K562 (cell line): ENCODE results near the gene FAM110D. TPM values are rescaled to one million over a fixed set of nuclear protein-coding genes. Genes with fewer than 3 reads are reported as not detected.

Source experiments
- ARID2 ChIP-seq: fragments of 450-650 bp; IDR thresholded peaks from 2 replicates; pipeline ENCODE4 v1.6.1; 2017; ENCODE audit warnings: antibody characterized with exemption, mild to moderate bottlenecking
- ASH1L ChIP-seq: fragments of 450-650 bp; IDR thresholded peaks from 2 replicates; pipeline ENCODE4 v1.6.1; 2018; ENCODE audit warnings: borderline replicate concordance, mild to moderate bottlenecking, low read depth; ENCODE audit not compliant: partially characterized antibody
- BRD9 ChIP-seq: fragments of 450-650 bp; IDR thresholded peaks from 2 replicates; pipeline ENCODE4 v1.6.1; 2018; ENCODE audit warnings: low read depth; ENCODE audit not compliant: partially characterized antibody
- CTBP1 ChIP-seq: fragments of 450-650 bp; IDR thresholded peaks from 2 replicates; pipeline ENCODE4 v1.6.1; 2016; ENCODE audit warnings: borderline replicate concordance
- DMBX1 ChIP-seq: fragments of 250-450 bp; sonication (Bioruptor Pico); IDR thresholded peaks from 2 replicates; pipeline ENCODE4 v1.8.0; 2022; ENCODE audit warnings: inconsistent platforms, mild to moderate bottlenecking, moderate library complexity, borderline replicate concordance
- EP400 ChIP-seq: fragments of 450-650 bp; IDR thresholded peaks from 2 replicates; pipeline ENCODE4 v1.6.1; 2017; ENCODE audit warnings: antibody characterized with exemption, mild to moderate bottlenecking, moderate library complexity
- ETV5 ChIP-seq: sonication (generic); formaldehyde crosslinking; IDR thresholded peaks from 2 replicates; pipeline ENCODE4 v1.4.0; 2020; ENCODE audit warnings: low read depth, mild to moderate bottlenecking, missing genetic modification reagents
- FOS ChIP-seq: IDR thresholded peaks from 3 replicates; pipeline ENCODE4 v1.6.1; 2011; ENCODE audit not compliant: insufficient read length; ENCODE audit errors: extremely low read depth
- FOXM1 ChIP-seq, 2 experiments: fragments of 450-650 bp in 1 of 2; sonication (generic) in 1 of 2; formaldehyde crosslinking in 1 of 2; IDR thresholded peaks; 2 replicates each; pipeline versions ENCODE4 v1.6.1 to v1.9.0; 2017 to 2022; ENCODE audit warnings: low read depth in 2 of 2, mild to moderate bottlenecking in 2 of 2, missing genetic modification reagents in 1 of 2, moderate library complexity in 1 of 2
- HDGF ChIP-seq: fragments of 450-650 bp; IDR thresholded peaks from 2 replicates; pipeline ENCODE4 v1.6.1; 2016
- KLF16 ChIP-seq: IDR thresholded peaks from 2 replicates; pipeline ENCODE4 v1.6.1; 2016; ENCODE audit warnings: antibody characterized with exemption
- MITF ChIP-seq: IDR thresholded peaks from 2 replicates; pipeline ENCODE4 v1.6.1; 2014; ENCODE audit warnings: antibody characterized with exemption
- MTA2 ChIP-seq: fragments of 450-650 bp; IDR thresholded peaks from 2 replicates; pipeline ENCODE4 v1.6.1; 2016; ENCODE audit warnings: low read depth
- NBN ChIP-seq: fragments of 450-650 bp; IDR thresholded peaks from 2 replicates; pipeline ENCODE4 v1.6.1; 2016; ENCODE audit warnings: low read depth, mild to moderate bottlenecking
- NR1H2 ChIP-seq: sonication (generic); formaldehyde crosslinking; IDR thresholded peaks from 2 replicates; pipeline ENCODE4 v1.4.0; 2020; ENCODE audit warnings: mild to moderate bottlenecking, missing genetic modification reagents
- SP1 ChIP-seq: sonication (generic); formaldehyde crosslinking; IDR thresholded peaks from 2 replicates; pipeline ENCODE4 v1.8.1; 2022; ENCODE audit warnings: mild to moderate bottlenecking, missing genetic modification reagents
- TCF3 ChIP-seq: sonication (generic); formaldehyde crosslinking; IDR thresholded peaks from 2 replicates; pipeline ENCODE4 v1.4.0; 2020; ENCODE audit warnings: mild to moderate bottlenecking, missing genetic modification reagents
- TEAD1 ChIP-seq, 2 experiments: fragments of 450-650 bp in 1 of 2; sonication (generic) in 1 of 2; formaldehyde crosslinking; IDR thresholded peaks; 2 replicates each; pipeline versions ENCODE4 v1.4.0 to v1.8.0; 2020 to 2022; ENCODE audit warnings: mild to moderate bottlenecking in 2 of 2, missing genetic modification reagents in 1 of 2
- TGIF2 ChIP-seq: sonication (generic); formaldehyde crosslinking; IDR thresholded peaks from 2 replicates; pipeline ENCODE4 v1.8.1; 2022; ENCODE audit warnings: mild to moderate bottlenecking, missing genetic modification reagents, moderate library complexity
- TOE1 ChIP-seq, 2 experiments: fragments of 450-650 bp in 1 of 2; sonication (generic) in 1 of 2; formaldehyde crosslinking in 1 of 2; IDR thresholded peaks; 2 replicates each; pipeline versions ENCODE4 v1.7.1 to v1.8.0; 2016 to 2022; ENCODE audit warnings: borderline replicate concordance in 2 of 2, mild to moderate bottlenecking in 2 of 2, antibody characterized with exemption in 1 of 2, inconsistent platforms in 1 of 2, low read depth in 1 of 2, missing genetic modification reagents in 1 of 2, moderate library complexity in 1 of 2
- ZNF584 ChIP-seq: fragments of 200-800 bp; sonication (Bioruptor generic); IDR thresholded peaks from 2 replicates; pipeline ENCODE4 v1.6.1; 2016; ENCODE audit warnings: low read depth, mild to moderate bottlenecking, missing genetic modification characterization, missing compliant biosample characterization
- polyA plus RNA-seq, 8 experiments: library from polyadenylated mRNA; depleted of rRNA in 4 of 8; stranded (reverse) in 5 of 8; unstranded in 3 of 8; fragments of >200 nt; fragmentation: Nextera tagmentation in 2 of 8; fragmentation: Illumina TruSeq in 1 of 8; extraction: Ambion mirVana in 2 of 8; extraction: Trizol in 1 of 8; gene quantifications; 2 replicates each; pipeline versions ENCODE4 v1.2.1 to v1.2.3, GENCODE V29; 2011 to 2014; ENCODE audit warnings: inconsistent platforms in 1 of 8, missing spikeins in 1 of 8
- total RNA-seq, 7 experiments: library from RNA; depleted of rRNA in 6 of 7; stranded (reverse); fragments of >200 nt in 6 of 7; fragmentation: Illumina TruSeq in 2 of 7; extraction: Trizol in 2 of 7; gene quantifications; 2 replicates each; pipeline versions ENCODE4 v1.2.1 to v1.2.3, GENCODE V29; 2011 to 2021; ENCODE audit warnings: low replicate concordance in 1 of 7
- TF ChIP-seq, protein P1 (sequence below): fragments of 450-650 bp; IDR thresholded peaks from 2 replicates; pipeline ENCODE4 v1.6.1; 2018; ENCODE audit not compliant: partially characterized antibody

Gene FAM110D
- total and polyA plus RNA-seq, 9 of the 15 experiments (the other 6 are each of a cell fraction or from before 2014, with no cell fraction given) = 0.04 to 1.1 (median 0.33) TPM

GRCh38 chr1:26145041-26145959 is 13.6 kb upstream of the FAM110D start (continued):
- TF ChIP-seq NR1H2 (CRISPR knock-in tag) = 0 out of 2 replicates have a peak, but pooled peaks have one; percentile 74
- peak; percentile 30; the same call in 1 of the 2 replicates for TF ChIP-seq TOE1 (IDR thresholded peaks at IDR 0.05; ENCODE audit: borderline replicate concordance)
- TF ChIP-seq TOE1 (CRISPR knock-in tag; IDR thresholded peaks at IDR 0.05; ENCODE audit: borderline replicate concordance, low read depth) = no peak
- TF ChIP-seq DMBX1 (CRISPR knock-in tag) = 0 out of 2 replicates have a peak, but pooled peaks have one; percentile 41
- 0 out of 2 replicates have a peak, but pooled peaks have one; percentile 64 for TF ChIP-seq NBN
- TF ChIP-seq ARID2 = peak; percentile 95
- TF ChIP-seq TCF3 (CRISPR knock-in tag) = peak; percentile 46; the same call in 1 of the 2 replicates
- TF ChIP-seq ZNF584 (CRISPR knock-in tag) = 0 out of 2 replicates have a peak, but pooled peaks have one; percentile 33
- TF ChIP-seq, protein P1, sequence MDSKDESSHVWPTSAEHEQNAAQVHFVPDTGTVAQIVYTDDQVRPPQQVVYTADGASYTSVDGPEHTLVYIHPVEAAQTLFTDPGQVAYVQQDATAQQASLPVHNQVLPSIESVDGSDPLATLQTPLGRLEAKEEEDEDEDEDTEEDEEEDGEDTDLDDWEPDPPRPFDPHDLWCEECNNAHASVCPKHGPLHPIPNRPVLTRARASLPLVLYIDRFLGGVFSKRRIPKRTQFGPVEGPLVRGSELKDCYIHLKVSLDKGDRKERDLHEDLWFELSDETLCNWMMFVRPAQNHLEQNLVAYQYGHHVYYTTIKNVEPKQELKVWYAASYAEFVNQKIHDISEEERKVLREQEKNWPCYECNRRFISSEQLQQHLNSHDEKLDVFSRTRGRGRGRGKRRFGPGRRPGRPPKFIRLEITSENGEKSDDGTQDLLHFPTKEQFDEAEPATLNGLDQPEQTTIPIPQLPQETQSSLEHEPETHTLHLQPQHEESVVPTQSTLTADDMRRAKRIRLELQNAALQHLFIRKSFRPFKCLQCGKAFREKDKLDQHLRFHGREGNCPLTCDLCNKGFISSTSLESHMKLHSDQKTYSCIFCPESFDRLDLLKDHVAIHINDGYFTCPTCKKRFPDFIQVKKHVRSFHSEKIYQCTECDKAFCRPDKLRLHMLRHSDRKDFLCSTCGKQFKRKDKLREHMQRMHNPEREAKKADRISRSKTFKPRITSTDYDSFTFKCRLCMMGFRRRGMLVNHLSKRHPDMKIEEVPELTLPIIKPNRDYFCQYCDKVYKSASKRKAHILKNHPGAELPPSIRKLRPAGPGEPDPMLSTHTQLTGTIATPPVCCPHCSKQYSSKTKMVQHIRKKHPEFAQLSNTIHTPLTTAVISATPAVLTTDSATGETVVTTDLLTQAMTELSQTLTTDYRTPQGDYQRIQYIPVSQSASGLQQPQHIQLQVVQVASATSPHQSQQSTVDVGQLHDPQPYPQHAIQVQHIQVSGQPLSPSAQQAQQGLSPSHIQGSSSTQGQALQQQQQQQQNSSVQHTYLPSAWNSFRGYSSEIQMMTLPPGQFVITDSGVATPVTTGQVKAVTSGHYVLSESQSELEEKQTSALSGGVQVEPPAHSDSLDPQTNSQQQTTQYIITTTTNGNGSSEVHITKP = peak; percentile 37
- 0 out of 2 replicates have a peak, but pooled peaks have one; percentile 16 for TF ChIP-seq KLF16
- peak; percentile 36; the same call in 1 of the 2 replicates for TF ChIP-seq FOXM1 (IDR thresholded peaks at IDR 0.05; ENCODE audit: low read depth)
- peak; percentile 56; the same call in 1 of the 2 replicates for TF ChIP-seq FOXM1 (CRISPR knock-in tag; IDR thresholded peaks at IDR 0.05; ENCODE audit: low read depth)
- no peak for TF ChIP-seq TGIF2
- peak; percentile 90 for TF ChIP-seq CTBP1
- TF ChIP-seq EP400 = peak; percentile 57
- no peak for TF ChIP-seq MTA2
- 0 out of 2 replicates have a peak, but pooled peaks have one; percentile 11 for TF ChIP-seq MITF
- TF ChIP-seq HDGF = 0 out of 2 replicates have a peak, but pooled peaks have one; percentile 15
- peak; percentile 32; the same call in 1 of the 2 replicates for TF ChIP-seq SP1
- TF ChIP-seq ASH1L = no peak
- peak; percentile 52; the same call in 1 of the 2 replicates for TF ChIP-seq ETV5
- TF ChIP-seq TEAD1 (CRISPR knock-in tag; IDR thresholded peaks at IDR 0.05) = 0 out of 4 replicates have a peak, but pooled peaks of 1 of the 2 experiments have one; percentile 11
- TF ChIP-seq FOS = no peak
- peak; percentile 75 for TF ChIP-seq BRD9
